Natural killer cell (primary cell): Measurements from ENCODE around the gene A4GNT. TPM values are rescaled to one million over a fixed set of nuclear protein-coding genes. Genes with fewer than 3 reads are reported as not detected.

Experiments
- ATAC-seq, 3 donors: fragments of 150-1000 bp in 2 of 3; fragments of 200-7000 bp in 1 of 3; cut with Tn5 transposase; 1 replicate in 1 of 3; 2 replicates in 2 of 3; pipeline ENCODE4 v1.10.0; 2021; ENCODE audit warnings: mild to moderate bottlenecking in 2 of 3, moderate library complexity in 2 of 3
- DNase-seq, 2 donors: peaks; one replicate each; pipeline versions ENCODE4 v3.0.0 to v3.0.0-alpha.2; 2013 to 2021; ENCODE audit warnings: mixed read lengths in 1 of 2
- H3K27ac ChIP-seq: one replicate; pipeline ENCODE4 v1.5.1; 2013; ENCODE audit warnings: mild to moderate bottlenecking, low read length
- H3K27me3 ChIP-seq: one replicate; pipeline ENCODE4 v1.6.1; 2013; ENCODE audit warnings: low read length; ENCODE audit not compliant: control insufficient read depth, insufficient read depth
- H3K36me3 ChIP-seq: one replicate; pipeline ENCODE4 v1.6.1; 2013; ENCODE audit warnings: low read length; ENCODE audit not compliant: control insufficient read depth, insufficient read depth
- H3K4me1 ChIP-seq: one replicate; pipeline ENCODE4 v1.6.1; 2013; ENCODE audit warnings: low read length; ENCODE audit not compliant: control insufficient read depth, insufficient read depth
- H3K4me3 ChIP-seq: one replicate; pipeline ENCODE4 v1.5.1; 2013; ENCODE audit warnings: low read length
- H3K9me3 ChIP-seq: one replicate; pipeline ENCODE4 v1.6.1; 2013; ENCODE audit warnings: low read length; ENCODE audit not compliant: control insufficient read depth, insufficient read depth
- H3K27ac Mint-ChIP-seq, 2 donors: one replicate each; pipeline ENCODE4 v1.8.0; 2022; ENCODE audit warnings: mild to moderate bottlenecking in 2 of 2, mixed read lengths in 2 of 2, moderate library complexity in 1 of 2
- H3K27me3 Mint-ChIP-seq, 2 donors: one replicate each; pipeline ENCODE4 v1.8.0; 2022; ENCODE audit warnings: low read depth in 2 of 2, mixed read lengths in 2 of 2
- H3K36me3 Mint-ChIP-seq: one replicate; pipeline ENCODE4 v1.8.0; 2022; ENCODE audit warnings: mixed read lengths
- H3K4me1 Mint-ChIP-seq, 2 donors: one replicate each; pipeline ENCODE4 v1.8.0; 2022; ENCODE audit warnings: mixed read lengths in 2 of 2
- H3K4me3 Mint-ChIP-seq: one replicate; pipeline ENCODE4 v1.8.0; 2022; ENCODE audit warnings: mild to moderate bottlenecking, moderate library complexity, mixed read lengths
- H3K9me3 Mint-ChIP-seq, 2 donors: one replicate each; pipeline ENCODE4 v1.8.0; 2022; ENCODE audit warnings: mixed read lengths in 2 of 2
- WGBS: methylation state at CpG from one replicate; pipeline ENCODE4 v1.1.7; 2013; ENCODE audit warnings: missing lambda C conversion rate; ENCODE audit not compliant: insufficient coverage; 5-methylcytosine and 5-hydroxymethylcytosine counted together
- intact Hi-C: fragments of 100-400 bp; cut with micrococcal nuclease; formaldehyde crosslinking; loops from one replicate; pipeline ENCODE4 v1.14.2; 2022
- total RNA-seq, 4 donors: library from RNA; stranded (reverse); fragments of 120-200 nt in 1 of 4; gene quantifications; one replicate each; pipeline versions ENCODE4 v1.2.3 to v1.2.4, GENCODE V29; 2013 to 2022
- TF ChIP-seq, protein P1 (sequence below): fragments of 200-600 bp; IDR thresholded peaks from one replicate; pipeline ENCODE4 v1.8.0; 2022; ENCODE audit warnings: antibody characterized with exemption

Gene A4GNT
- total RNA-seq, 3 donors from 2014 or later (not counting 1 experiment from before 2014, with no cell fraction given), result not detected

DNA sequence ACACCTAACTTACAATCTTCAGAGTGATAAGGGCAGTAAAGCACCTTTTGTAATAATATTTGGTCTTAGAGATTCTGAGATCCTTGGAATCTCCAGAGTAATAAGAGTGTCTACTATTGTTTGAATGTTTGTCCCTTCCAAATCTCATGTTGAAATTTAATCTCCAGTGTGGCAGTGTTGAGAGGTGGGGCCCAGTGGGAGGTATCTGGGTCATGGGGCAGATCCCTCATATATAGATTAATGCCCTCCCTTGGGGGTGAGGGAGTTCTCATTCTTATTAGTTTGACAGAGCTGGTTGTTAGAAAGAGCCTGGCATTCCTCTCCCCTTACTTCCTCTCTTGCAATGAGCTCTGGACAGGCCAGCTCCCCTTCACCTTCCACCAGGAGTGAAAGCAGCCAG lies 32.8 kb downstream of the A4GNT start:
- Histone ChIP-seq H3K4me3 (no peak overlapping the region), H3K27me3 (no peaks in the 10 kb centered on the region), H3K9me3 (no peaks in the 10 kb centered on the region), H3K4me1 (no peaks in the 10 kb centered on the region), H3K36me3 (no peaks in the 10 kb centered on the region), H3K27ac (no peak overlapping the region)
- H3K9me3 Mint-ChIP-seq, result no peaks in the 10 kb centered on the region
- ATAC-seq (no peak), DNase-seq (no peak)
- intact Hi-C loops, result no loop called here
- H3K27me3 Mint-ChIP-seq, result peaks cover 3 to 7% of the 10 kb centered on the region in 2 donors
- H3K27ac Mint-ChIP-seq, result no peak overlapping the region
- no peak overlapping the region for H3K4me3 Mint-ChIP-seq
- TF ChIP-seq, protein P1, sequence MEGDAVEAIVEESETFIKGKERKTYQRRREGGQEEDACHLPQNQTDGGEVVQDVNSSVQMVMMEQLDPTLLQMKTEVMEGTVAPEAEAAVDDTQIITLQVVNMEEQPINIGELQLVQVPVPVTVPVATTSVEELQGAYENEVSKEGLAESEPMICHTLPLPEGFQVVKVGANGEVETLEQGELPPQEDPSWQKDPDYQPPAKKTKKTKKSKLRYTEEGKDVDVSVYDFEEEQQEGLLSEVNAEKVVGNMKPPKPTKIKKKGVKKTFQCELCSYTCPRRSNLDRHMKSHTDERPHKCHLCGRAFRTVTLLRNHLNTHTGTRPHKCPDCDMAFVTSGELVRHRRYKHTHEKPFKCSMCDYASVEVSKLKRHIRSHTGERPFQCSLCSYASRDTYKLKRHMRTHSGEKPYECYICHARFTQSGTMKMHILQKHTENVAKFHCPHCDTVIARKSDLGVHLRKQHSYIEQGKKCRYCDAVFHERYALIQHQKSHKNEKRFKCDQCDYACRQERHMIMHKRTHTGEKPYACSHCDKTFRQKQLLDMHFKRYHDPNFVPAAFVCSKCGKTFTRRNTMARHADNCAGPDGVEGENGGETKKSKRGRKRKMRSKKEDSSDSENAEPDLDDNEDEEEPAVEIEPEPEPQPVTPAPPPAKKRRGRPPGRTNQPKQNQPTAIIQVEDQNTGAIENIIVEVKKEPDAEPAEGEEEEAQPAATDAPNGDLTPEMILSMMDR, result no peak
- H3K36me3 Mint-ChIP-seq, result no peaks in the 10 kb centered on the region
- H3K4me1 Mint-ChIP-seq, result no peaks in the 10 kb centered on the region

DNA sequence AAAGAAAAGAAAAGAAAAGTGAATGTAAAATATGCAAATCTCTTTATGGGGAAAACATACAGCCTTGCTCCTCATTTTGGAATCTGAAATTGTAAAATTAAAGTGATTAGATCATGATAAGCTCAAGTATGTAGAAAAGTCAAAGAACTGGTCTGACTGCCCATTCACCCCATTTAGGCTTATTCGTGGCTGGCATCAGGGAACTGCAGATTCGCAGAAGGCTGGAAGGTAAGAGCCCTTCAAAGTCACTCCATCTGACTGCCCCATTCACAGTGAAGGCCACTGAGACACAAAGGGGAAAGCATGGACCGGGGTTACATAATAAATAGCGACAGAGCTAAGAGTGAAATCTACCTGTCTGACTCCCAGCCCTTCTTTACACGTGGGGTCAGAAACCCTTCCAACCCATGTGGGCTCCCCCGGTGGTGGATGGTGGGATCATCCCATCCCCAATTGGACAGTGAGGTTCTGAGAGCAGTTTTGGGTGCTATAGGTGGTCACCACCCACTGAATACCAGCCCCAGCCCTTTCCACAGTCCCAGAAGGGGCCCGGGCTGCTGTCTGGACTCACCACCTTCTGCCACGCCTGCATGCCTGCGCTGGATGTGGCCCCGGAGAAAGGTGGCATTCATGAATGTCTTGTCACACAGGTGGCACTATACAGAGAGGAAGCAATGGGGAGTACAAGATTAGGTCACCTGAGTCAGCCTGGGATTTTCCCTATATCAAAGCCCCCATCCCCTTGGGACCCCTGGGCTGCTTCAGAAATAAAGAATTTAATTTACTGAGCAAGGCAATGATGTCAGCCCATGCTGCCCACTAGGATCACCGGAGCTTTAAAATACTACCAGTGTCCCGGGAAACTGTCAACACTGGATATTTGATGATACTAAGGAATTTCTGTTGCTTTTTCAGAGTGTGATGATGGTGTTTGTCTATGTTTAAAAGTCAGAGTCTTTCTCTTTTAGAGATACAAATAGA lies 34.7 kb downstream of the A4GNT start:
- Mint-ChIP-seq H3K4me1 (no peaks in the 10 kb centered on the region), H3K27me3 (peaks cover 7 to 22% of the 10 kb centered on the region in 2 donors), H3K9me3 (no peaks in the 10 kb centered on the region), H3K4me3 (no peak overlapping the region), H3K36me3 (no peaks in the 10 kb centered on the region), H3K27ac (no peak overlapping the region)
- Histone ChIP-seq H3K27ac (no peak overlapping the region), H3K4me3 (no peak overlapping the region), H3K4me1 (no peaks in the 10 kb centered on the region), H3K27me3 (no peaks in the 10 kb centered on the region), H3K9me3 (no peaks in the 10 kb centered on the region), H3K36me3 (no peaks in the 10 kb centered on the region)
- intact Hi-C loops, result no loop called here
- DNase-seq (no peak), ATAC-seq (no peak)
- TF ChIP-seq, protein P1, result no peak
- WGBS, result 91% methylated on average over 10 of the region's 12 CpGs

DNA sequence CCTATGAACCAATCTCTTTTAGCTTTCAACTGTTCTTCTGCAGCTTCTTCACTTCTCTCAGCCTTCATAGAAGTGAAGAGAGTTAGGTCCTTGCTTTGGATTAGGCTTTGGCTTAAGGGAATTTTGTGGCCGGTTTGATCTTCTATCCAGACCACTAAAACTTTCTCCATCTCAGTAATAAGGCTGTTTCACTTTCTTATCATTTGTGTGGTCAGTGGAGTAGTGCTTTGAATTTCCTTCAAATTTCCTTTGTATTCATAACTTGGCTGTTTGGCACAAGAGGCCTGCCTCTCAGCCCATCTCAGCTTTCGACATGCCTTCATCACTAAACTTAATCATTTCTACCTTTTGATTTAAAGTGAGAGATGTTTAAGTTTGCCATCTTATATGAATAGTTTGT lies 38.5 kb downstream of the A4GNT start:
- ATAC-seq (no peak), DNase-seq (no peak)
- Histone ChIP-seq H3K36me3 (no peaks in the 10 kb centered on the region), H3K27ac (no peak overlapping the region), H3K27me3 (no peaks in the 10 kb centered on the region), H3K4me1 (no peaks in the 10 kb centered on the region), H3K4me3 (no peak overlapping the region), H3K9me3 (no peaks in the 10 kb centered on the region)
- no CpG with 5 or more reads among the region's 2 CpGs for WGBS
- no peak overlapping the region for H3K4me3 Mint-ChIP-seq
- TF ChIP-seq, protein P1, result no peak
- no peak overlapping the region for H3K27ac Mint-ChIP-seq
- H3K27me3 Mint-ChIP-seq, result peaks cover 12 to 27% of the 10 kb centered on the region in 2 donors
- H3K9me3 Mint-ChIP-seq, result no peaks in the 10 kb centered on the region
- H3K4me1 Mint-ChIP-seq, result no peaks in the 10 kb centered on the region
- H3K36me3 Mint-ChIP-seq, result no peaks in the 10 kb centered on the region
- intact Hi-C loops, result no loop called here
